Keratinocyte (primary cell): ENCODE results near the gene CNTNAP2. TPM values are rescaled to one million over a fixed set of nuclear protein-coding genes. Genes with fewer than 3 reads are reported as not detected.

ENCODE experiments used
- DNase-seq: peaks from one replicate; pipeline ENCODE4 v3.0.0-alpha.2; 2011; ENCODE audit warnings: low read depth, missing footprints, low spot score
- FAIRE-seq: peaks from 2 replicates; lab custom pipeline; 2011; peaks lifted over from hg19 to GRCh38; lab: Jason Lieb, UNC
- H2AFZ ChIP-seq: 2 replicates; pipeline ENCODE4 v1.6.0; 2012; ENCODE audit warnings: low read length, control low read depth, inconsistent platforms; ENCODE audit not compliant: control insufficient read depth
- H3K27ac ChIP-seq: 2 replicates; pipeline ENCODE4 v1.5.1; 2011; ENCODE audit warnings: low read length; ENCODE audit not compliant: control insufficient read depth, insufficient read depth
- H3K27me3 ChIP-seq: 3 replicates; pipeline ENCODE4 v1.6.0; 2011; ENCODE audit warnings: low read length; ENCODE audit not compliant: control insufficient read depth, insufficient read depth; ENCODE audit errors: extremely low read depth
- H3K36me3 ChIP-seq, 2 experiments: 2 replicates in 1 of 2; 3 replicates in 1 of 2; pipeline ENCODE4 v1.5.1; 2011; ENCODE audit warnings: low read length in 2 of 2, mild to moderate bottlenecking in 1 of 2; ENCODE audit not compliant: control insufficient read depth in 2 of 2, insufficient read depth in 2 of 2; ENCODE audit errors: extremely low read depth in 1 of 2
- H3K4me1 ChIP-seq: 3 replicates; pipeline ENCODE4 v1.5.1; 2011; ENCODE audit warnings: low read length; ENCODE audit not compliant: control insufficient read depth, insufficient read depth; ENCODE audit errors: extremely low read depth
- H3K4me2 ChIP-seq: 3 replicates; pipeline ENCODE4 v1.6.0; 2011; ENCODE audit warnings: low read depth, low read length; ENCODE audit not compliant: control insufficient read depth, insufficient read depth; ENCODE audit errors: extremely low read depth
- H3K4me3 ChIP-seq, 3 experiments: fragments of 200-600 bp in 1 of 3; sonication (generic) in 1 of 3; 2 replicates in 2 of 3; 3 replicates in 1 of 3; pipeline ENCODE4 v1.5.1; 2011 to 2016; ENCODE audit warnings: low read length in 3 of 3, mild to moderate bottlenecking in 3 of 3, control low read depth in 2 of 3, inconsistent platforms in 1 of 3, low read depth in 1 of 3, mixed read lengths in 1 of 3, mixed run types in 1 of 3, moderate library complexity in 1 of 3; ENCODE audit not compliant: control insufficient read depth in 2 of 3, insufficient read depth in 2 of 3; ENCODE audit errors: extremely low read depth in 1 of 3
- H3K79me2 ChIP-seq: 2 replicates; pipeline ENCODE4 v1.6.0; 2012; ENCODE audit warnings: low read length; ENCODE audit not compliant: control insufficient read depth, insufficient read depth
- H3K9ac ChIP-seq: 3 replicates; pipeline ENCODE4 v1.6.0; 2011; ENCODE audit warnings: low read length; ENCODE audit not compliant: control insufficient read depth, insufficient read depth; ENCODE audit errors: extremely low read depth
- H3K9me1 ChIP-seq: 3 replicates; pipeline ENCODE4 v1.6.0; 2011; ENCODE audit warnings: low read length; ENCODE audit not compliant: control insufficient read depth, insufficient read depth; ENCODE audit errors: extremely low read depth
- H3K9me3 ChIP-seq: 2 replicates; pipeline ENCODE4 v1.5.1; 2012; ENCODE audit warnings: low read depth, low read length; ENCODE audit not compliant: control insufficient read depth
- H4K20me1 ChIP-seq: 3 replicates; pipeline ENCODE4 v1.6.0; 2011; ENCODE audit warnings: low read length; ENCODE audit not compliant: control insufficient read depth, insufficient read depth; ENCODE audit errors: extremely low read depth
- EZH2 ChIP-seq: IDR thresholded peaks from one replicate; pipeline ENCODE4 v1.6.1; 2012; ENCODE audit warnings: inconsistent platforms, mild to moderate bottlenecking, low read length, moderate library complexity
- dilution Hi-C: fragments of 300-500 bp; cut with MboI; formaldehyde crosslinking; loops from one replicate; pipeline ENCODE4 v1.7.0; 2020; ENCODE audit warnings: low sequenced_read_pairs; ENCODE audit not compliant: extremely low pct_ligation_motif_present
- polyA plus RNA-seq, 5 experiments: library from polyadenylated mRNA; depleted of rRNA in 3 of 5; stranded (reverse) in 3 of 5; stranded (forward) in 1 of 5; unstranded in 1 of 5; fragments of >200 nt; gene quantifications; 1 replicate in 1 of 5; 2 replicates in 3 of 5; 3 replicates in 1 of 5; pipeline versions ENCODE4 v1.2.1 to v1.2.3, GENCODE V29; 2011 to 2012; ENCODE audit warnings: missing spikeins in 2 of 5, low read depth in 1 of 5, low replicate concordance in 1 of 5
- TF ChIP-seq, protein P1 (sequence below), 3 experiments: IDR thresholded peaks in 1 of 3; conservative IDR thresholded peaks in 1 of 3; optimal IDR thresholded peaks in 1 of 3; 2 replicates in 2 of 3; 3 replicates in 1 of 3; pipeline versions ENCODE3 to v1.5.1; 2011; ENCODE audit warnings: low read length in 3 of 3, mild to moderate bottlenecking in 3 of 3, moderate library complexity in 2 of 3, control low read depth in 1 of 3, inconsistent platforms in 1 of 3; ENCODE audit not compliant: insufficient read depth in 2 of 3; ENCODE audit errors: extremely low read depth in 1 of 3

The CNTNAP2 gene
- polyA plus RNA-seq, 1 donor (not counting 4 experiments of a cell fraction or from before 2014, with no cell fraction given): 1.4 TPM

DNA sequence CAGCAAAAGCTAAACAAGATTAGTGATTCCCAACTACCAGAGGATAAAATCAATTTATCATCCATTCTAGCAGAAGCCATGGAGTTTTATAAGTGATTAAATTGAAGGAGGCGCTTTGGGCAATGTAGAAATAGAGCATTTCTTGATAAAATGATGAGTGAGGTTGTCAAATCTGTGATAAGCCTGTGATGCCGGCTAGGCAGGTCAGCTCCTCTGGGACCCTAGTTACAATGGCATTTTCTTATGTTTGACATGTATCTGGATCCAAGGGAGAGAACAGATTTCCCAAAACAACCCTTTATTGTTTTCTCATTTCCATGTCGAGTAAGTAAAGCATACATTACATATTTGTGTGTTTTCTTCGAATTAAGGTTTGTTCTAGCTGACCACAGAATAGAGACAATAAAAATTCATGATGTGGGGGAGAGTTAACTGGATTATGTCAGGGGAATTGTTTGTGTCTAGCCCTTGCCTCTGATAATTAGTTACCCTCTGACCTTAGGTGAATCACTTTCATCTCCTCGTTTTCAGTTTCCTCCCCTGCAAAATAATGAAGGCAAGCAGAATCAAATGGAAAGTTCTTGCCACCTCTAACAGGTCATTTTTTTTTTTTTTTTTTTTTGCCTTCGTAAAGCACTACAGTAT lies 378.5 kb downstream of the CNTNAP2 start:
- Histone ChIP-seq H3K79me2 (no peaks in the 10 kb centered on the region), H3K36me3 (no peaks in the 10 kb centered on the region), H3K4me1 (no peaks in the 10 kb centered on the region), H4K20me1 (no peaks in the 10 kb centered on the region), H3K27ac (no peak overlapping the region), H3K4me3 (no peak overlapping the region), H3K27me3 (no peaks in the 10 kb centered on the region), H3K4me2 (no peak overlapping the region), H3K9ac (no peak overlapping the region), H3K9me1 (no peaks in the 10 kb centered on the region), H2AFZ (no peak overlapping the region), H3K9me3 (no peaks in the 10 kb centered on the region)
- TF ChIP-seq, protein P1, sequence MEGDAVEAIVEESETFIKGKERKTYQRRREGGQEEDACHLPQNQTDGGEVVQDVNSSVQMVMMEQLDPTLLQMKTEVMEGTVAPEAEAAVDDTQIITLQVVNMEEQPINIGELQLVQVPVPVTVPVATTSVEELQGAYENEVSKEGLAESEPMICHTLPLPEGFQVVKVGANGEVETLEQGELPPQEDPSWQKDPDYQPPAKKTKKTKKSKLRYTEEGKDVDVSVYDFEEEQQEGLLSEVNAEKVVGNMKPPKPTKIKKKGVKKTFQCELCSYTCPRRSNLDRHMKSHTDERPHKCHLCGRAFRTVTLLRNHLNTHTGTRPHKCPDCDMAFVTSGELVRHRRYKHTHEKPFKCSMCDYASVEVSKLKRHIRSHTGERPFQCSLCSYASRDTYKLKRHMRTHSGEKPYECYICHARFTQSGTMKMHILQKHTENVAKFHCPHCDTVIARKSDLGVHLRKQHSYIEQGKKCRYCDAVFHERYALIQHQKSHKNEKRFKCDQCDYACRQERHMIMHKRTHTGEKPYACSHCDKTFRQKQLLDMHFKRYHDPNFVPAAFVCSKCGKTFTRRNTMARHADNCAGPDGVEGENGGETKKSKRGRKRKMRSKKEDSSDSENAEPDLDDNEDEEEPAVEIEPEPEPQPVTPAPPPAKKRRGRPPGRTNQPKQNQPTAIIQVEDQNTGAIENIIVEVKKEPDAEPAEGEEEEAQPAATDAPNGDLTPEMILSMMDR (optimal IDR thresholded peaks at IDR 0.05 in 1 of 3, IDR thresholded peaks at IDR 0.05 in 1 of 3, conservative IDR thresholded peaks at IDR 0.05 in 1 of 3; ENCODE audit: extremely low read depth in 1 of 3, insufficient read depth in 2 of 3, low read length in 3 of 3): no peak
- TF ChIP-seq EZH2: no peak
- DNase-seq (no peak), FAIRE-seq (no peak)
- dilution Hi-C loops: no loop called here

DNA sequence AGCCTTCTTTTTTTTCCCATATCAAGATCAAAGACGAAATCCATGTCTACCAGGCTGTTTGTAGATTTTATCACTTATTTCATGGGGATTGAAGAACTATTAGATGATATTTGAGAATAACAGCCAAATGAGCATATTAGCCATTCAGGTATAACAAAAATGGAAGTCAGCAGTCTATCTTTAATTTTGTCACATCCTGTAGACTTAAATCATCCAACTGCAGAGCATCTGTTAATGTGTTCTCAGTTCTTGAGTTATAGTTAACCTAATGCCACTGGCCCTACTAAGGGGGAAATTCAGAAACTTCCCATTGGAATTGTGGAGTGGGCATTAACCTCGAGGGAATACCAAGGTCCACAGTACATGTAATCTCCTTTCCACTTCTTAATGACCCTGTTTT lies 380.1 kb downstream of the CNTNAP2 start:
- no peaks in the 10 kb centered on the region for H3K36me3 ChIP-seq
- no peaks in the 10 kb centered on the region for H3K9me1 ChIP-seq
- H3K9ac ChIP-seq: no peak overlapping the region
- H3K27me3 ChIP-seq: no peaks in the 10 kb centered on the region
- H4K20me1 ChIP-seq: no peaks in the 10 kb centered on the region
- TF ChIP-seq, protein P1 (optimal IDR thresholded peaks at IDR 0.05 in 1 of 3, IDR thresholded peaks at IDR 0.05 in 1 of 3, conservative IDR thresholded peaks at IDR 0.05 in 1 of 3; ENCODE audit: extremely low read depth in 1 of 3, insufficient read depth in 2 of 3, low read length in 3 of 3): no peak
- no peak for TF ChIP-seq EZH2
- no peak overlapping the region for H3K27ac ChIP-seq
- no peak overlapping the region for H3K4me3 ChIP-seq
- no peaks in the 10 kb centered on the region for H3K4me1 ChIP-seq
- no peak overlapping the region for H3K4me2 ChIP-seq
- DNase-seq: no peak
- H3K9me3 ChIP-seq: no peaks in the 10 kb centered on the region
- dilution Hi-C loops: no loop called here
- H2AFZ ChIP-seq: no peak overlapping the region
- FAIRE-seq: no peak
- no peaks in the 10 kb centered on the region for H3K79me2 ChIP-seq
